Natural killer cell (primary cell): ENCODE measurements around the gene RBCK1. TPM values are rescaled to one million over a fixed set of nuclear protein-coding genes. Genes with fewer than 3 reads are reported as not detected.

Experiments used
- ATAC-seq, 3 donors: fragments of 150-1000 bp in 2 of 3; fragments of 200-7000 bp in 1 of 3; cut with Tn5 transposase; 1 replicate in 1 of 3; 2 replicates in 2 of 3; pipeline ENCODE4 v1.10.0; 2021; ENCODE audit warnings: mild to moderate bottlenecking in 2 of 3, moderate library complexity in 2 of 3
- DNase-seq, 2 donors: peaks; one replicate each; pipeline versions ENCODE4 v3.0.0 to v3.0.0-alpha.2; 2013 to 2021; ENCODE audit warnings: mixed read lengths in 1 of 2
- H3K27ac ChIP-seq: one replicate; pipeline ENCODE4 v1.5.1; 2013; ENCODE audit warnings: mild to moderate bottlenecking, low read length
- H3K27me3 ChIP-seq: one replicate; pipeline ENCODE4 v1.6.1; 2013; ENCODE audit warnings: low read length; ENCODE audit not compliant: control insufficient read depth, insufficient read depth
- H3K36me3 ChIP-seq: one replicate; pipeline ENCODE4 v1.6.1; 2013; ENCODE audit warnings: low read length; ENCODE audit not compliant: control insufficient read depth, insufficient read depth
- H3K4me1 ChIP-seq: one replicate; pipeline ENCODE4 v1.6.1; 2013; ENCODE audit warnings: low read length; ENCODE audit not compliant: control insufficient read depth, insufficient read depth
- H3K4me3 ChIP-seq: one replicate; pipeline ENCODE4 v1.5.1; 2013; ENCODE audit warnings: low read length
- H3K9me3 ChIP-seq: one replicate; pipeline ENCODE4 v1.6.1; 2013; ENCODE audit warnings: low read length; ENCODE audit not compliant: control insufficient read depth, insufficient read depth
- H3K27ac Mint-ChIP-seq, 2 donors: one replicate each; pipeline ENCODE4 v1.8.0; 2022; ENCODE audit warnings: mild to moderate bottlenecking in 2 of 2, mixed read lengths in 2 of 2, moderate library complexity in 1 of 2
- H3K27me3 Mint-ChIP-seq, 2 donors: one replicate each; pipeline ENCODE4 v1.8.0; 2022; ENCODE audit warnings: low read depth in 2 of 2, mixed read lengths in 2 of 2
- H3K36me3 Mint-ChIP-seq: one replicate; pipeline ENCODE4 v1.8.0; 2022; ENCODE audit warnings: mixed read lengths
- H3K4me1 Mint-ChIP-seq, 2 donors: one replicate each; pipeline ENCODE4 v1.8.0; 2022; ENCODE audit warnings: mixed read lengths in 2 of 2
- H3K4me3 Mint-ChIP-seq: one replicate; pipeline ENCODE4 v1.8.0; 2022; ENCODE audit warnings: mild to moderate bottlenecking, moderate library complexity, mixed read lengths
- H3K9me3 Mint-ChIP-seq, 2 donors: one replicate each; pipeline ENCODE4 v1.8.0; 2022; ENCODE audit warnings: mixed read lengths in 2 of 2
- WGBS: methylation state at CpG from one replicate; pipeline ENCODE4 v1.1.7; 2013; ENCODE audit warnings: missing lambda C conversion rate; ENCODE audit not compliant: insufficient coverage; 5-methylcytosine and 5-hydroxymethylcytosine counted together
- intact Hi-C: fragments of 100-400 bp; cut with micrococcal nuclease; formaldehyde crosslinking; loops from one replicate; pipeline ENCODE4 v1.14.2; 2022
- total RNA-seq, 4 donors: library from RNA; stranded (reverse); fragments of 120-200 nt in 1 of 4; gene quantifications; one replicate each; pipeline versions ENCODE4 v1.2.3 to v1.2.4, GENCODE V29; 2013 to 2022
- TF ChIP-seq, protein P1 (sequence below): fragments of 200-600 bp; IDR thresholded peaks from one replicate; pipeline ENCODE4 v1.8.0; 2022; ENCODE audit warnings: antibody characterized with exemption

RBCK1 gene
- total RNA-seq, 3 donors from 2014 or later (not counting 1 experiment from before 2014, with no cell fraction given), result 102 to 131 (median 104) TPM

GRCh38 chr20:427401-427800 is 19.3 kb downstream of the RBCK1 start:
- H3K36me3 Mint-ChIP-seq, result no peaks in the 10 kb centered on the region
- peaks cover 5% of the 10 kb centered on the region for H3K4me1 ChIP-seq
- peaks cover 63% of the 10 kb centered on the region for H3K36me3 ChIP-seq
- H3K27me3 ChIP-seq, result no peaks in the 10 kb centered on the region
- no peak overlapping the region for H3K4me3 Mint-ChIP-seq
- TF ChIP-seq, protein P1, sequence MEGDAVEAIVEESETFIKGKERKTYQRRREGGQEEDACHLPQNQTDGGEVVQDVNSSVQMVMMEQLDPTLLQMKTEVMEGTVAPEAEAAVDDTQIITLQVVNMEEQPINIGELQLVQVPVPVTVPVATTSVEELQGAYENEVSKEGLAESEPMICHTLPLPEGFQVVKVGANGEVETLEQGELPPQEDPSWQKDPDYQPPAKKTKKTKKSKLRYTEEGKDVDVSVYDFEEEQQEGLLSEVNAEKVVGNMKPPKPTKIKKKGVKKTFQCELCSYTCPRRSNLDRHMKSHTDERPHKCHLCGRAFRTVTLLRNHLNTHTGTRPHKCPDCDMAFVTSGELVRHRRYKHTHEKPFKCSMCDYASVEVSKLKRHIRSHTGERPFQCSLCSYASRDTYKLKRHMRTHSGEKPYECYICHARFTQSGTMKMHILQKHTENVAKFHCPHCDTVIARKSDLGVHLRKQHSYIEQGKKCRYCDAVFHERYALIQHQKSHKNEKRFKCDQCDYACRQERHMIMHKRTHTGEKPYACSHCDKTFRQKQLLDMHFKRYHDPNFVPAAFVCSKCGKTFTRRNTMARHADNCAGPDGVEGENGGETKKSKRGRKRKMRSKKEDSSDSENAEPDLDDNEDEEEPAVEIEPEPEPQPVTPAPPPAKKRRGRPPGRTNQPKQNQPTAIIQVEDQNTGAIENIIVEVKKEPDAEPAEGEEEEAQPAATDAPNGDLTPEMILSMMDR, result no peak
- no peak for DNase-seq
- H3K27ac Mint-ChIP-seq, result peak overlapping the region in 1 of 2 donors; percentile 11
- H3K27me3 Mint-ChIP-seq, result no peaks in the 10 kb centered on the region
- H3K9me3 Mint-ChIP-seq, result no peaks in the 10 kb centered on the region
- ATAC-seq, result no peak
- no peak overlapping the region for H3K27ac ChIP-seq
- intact Hi-C loops, result no loop called here
- no peaks in the 10 kb centered on the region for H3K9me3 ChIP-seq
- 95% methylated on average over 4 of the region's 4 CpGs for WGBS
- H3K4me1 Mint-ChIP-seq, result peaks cover 6 to 14% of the 10 kb centered on the region in 2 donors
- no peak overlapping the region for H3K4me3 ChIP-seq

GRCh38 chr20:427849-428657 is 20.0 kb downstream of the RBCK1 start:
- H3K4me3 Mint-ChIP-seq, result no peak overlapping the region
- Histone ChIP-seq H3K27me3 (no peaks in the 10 kb centered on the region), H3K36me3 (peaks cover 58% of the 10 kb centered on the region), H3K4me1 (peaks cover 11% of the 10 kb centered on the region), H3K9me3 (no peaks in the 10 kb centered on the region), H3K27ac (no peak overlapping the region), H3K4me3 (no peak overlapping the region)
- no peaks in the 10 kb centered on the region for H3K27me3 Mint-ChIP-seq
- DNase-seq, result no peak
- ATAC-seq, result no peak
- intact Hi-C loops, result no loop called here
- H3K4me1 Mint-ChIP-seq, result peaks cover 9 to 20% of the 10 kb centered on the region in 2 donors
- TF ChIP-seq, protein P1, result no peak
- 97% methylated on average over 14 of the region's 14 CpGs for WGBS
- no peaks in the 10 kb centered on the region for H3K36me3 Mint-ChIP-seq
- no peaks in the 10 kb centered on the region for H3K9me3 Mint-ChIP-seq
- peak overlapping the region in 1 of 2 donors; percentile 11 for H3K27ac Mint-ChIP-seq

- peaks cover 18% of the 10 kb centered on the region for H3K4me1 ChIP-seq
- H3K27me3 Mint-ChIP-seq, result no peaks in the 10 kb centered on the region
- H3K4me3 Mint-ChIP-seq, result no peak overlapping the region
- H3K27ac ChIP-seq, result no peak overlapping the region
- peaks cover 53% of the 10 kb centered on the region for H3K36me3 ChIP-seq
- DNase-seq (no peak), ATAC-seq (no peak)
- intact Hi-C loops, result no loop called here
- H3K27ac Mint-ChIP-seq, result no peak overlapping the region
- no peaks in the 10 kb centered on the region for H3K9me3 ChIP-seq
- 96% methylated on average over 14 of the region's 14 CpGs for WGBS
- no peaks in the 10 kb centered on the region for H3K36me3 Mint-ChIP-seq
- no peaks in the 10 kb centered on the region for H3K9me3 Mint-ChIP-seq
- TF ChIP-seq, protein P1, result no peak
- H3K4me1 Mint-ChIP-seq, result peaks cover 16 to 27% of the 10 kb centered on the region in 2 donors
- H3K27me3 ChIP-seq, result no peaks in the 10 kb centered on the region
- no peak overlapping the region for H3K4me3 ChIP-seq
These were observed 20.6 kb downstream of the RBCK1 start for GRCh38 chr20:428658-429200.
